Measurements from ENCODE around the gene RPL22L1.

- TF ChIP-seq, protein P1, sequence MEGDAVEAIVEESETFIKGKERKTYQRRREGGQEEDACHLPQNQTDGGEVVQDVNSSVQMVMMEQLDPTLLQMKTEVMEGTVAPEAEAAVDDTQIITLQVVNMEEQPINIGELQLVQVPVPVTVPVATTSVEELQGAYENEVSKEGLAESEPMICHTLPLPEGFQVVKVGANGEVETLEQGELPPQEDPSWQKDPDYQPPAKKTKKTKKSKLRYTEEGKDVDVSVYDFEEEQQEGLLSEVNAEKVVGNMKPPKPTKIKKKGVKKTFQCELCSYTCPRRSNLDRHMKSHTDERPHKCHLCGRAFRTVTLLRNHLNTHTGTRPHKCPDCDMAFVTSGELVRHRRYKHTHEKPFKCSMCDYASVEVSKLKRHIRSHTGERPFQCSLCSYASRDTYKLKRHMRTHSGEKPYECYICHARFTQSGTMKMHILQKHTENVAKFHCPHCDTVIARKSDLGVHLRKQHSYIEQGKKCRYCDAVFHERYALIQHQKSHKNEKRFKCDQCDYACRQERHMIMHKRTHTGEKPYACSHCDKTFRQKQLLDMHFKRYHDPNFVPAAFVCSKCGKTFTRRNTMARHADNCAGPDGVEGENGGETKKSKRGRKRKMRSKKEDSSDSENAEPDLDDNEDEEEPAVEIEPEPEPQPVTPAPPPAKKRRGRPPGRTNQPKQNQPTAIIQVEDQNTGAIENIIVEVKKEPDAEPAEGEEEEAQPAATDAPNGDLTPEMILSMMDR (IDR thresholded peaks at IDR 0.05): no peak
- TF ChIP-seq POLR2AphosphoS5 (IDR thresholded peaks at IDR 0.05) (no peak), POLR2A (IDR thresholded peaks at IDR 0.05) (no peak), EP300 (IDR thresholded peaks at IDR 0.05) (no peak)
Observed at GRCh38 chr3:170907637-170908234, 37.7 kb upstream of the RPL22L1 start.
